ENCODE results near the gene ABR.
"Not testable (repeated sequence)": the region's sequence is repeated elsewhere in the genome, so short reads cannot be mapped to it uniquely, and the experiment has no call there.

ABR gene

GRCh38 chr17:975371-975915, 204.3 kb downstream of the ABR start:
- peak overlapping the region; percentile 4 for H3K4me3 ChIP-seq (ENCODE audit: low read depth, low read length)
- no peak for DNase-seq (ENCODE audit: low read depth)
- in situ Hi-C loops (cut with HindIII; ENCODE audit: low sequenced_read_pairs): loop anchor here (10.0 to 25.0 kb wide), 2 partner anchors 101 to 188 kb away; partner anchors contain the start of genes GLOD4 and MRM3
- TF ChIP-seq CTCF (IDR thresholded peaks at IDR 0.05; ENCODE audit: low read depth, low read length, missing control alignments): no peak

DNA sequence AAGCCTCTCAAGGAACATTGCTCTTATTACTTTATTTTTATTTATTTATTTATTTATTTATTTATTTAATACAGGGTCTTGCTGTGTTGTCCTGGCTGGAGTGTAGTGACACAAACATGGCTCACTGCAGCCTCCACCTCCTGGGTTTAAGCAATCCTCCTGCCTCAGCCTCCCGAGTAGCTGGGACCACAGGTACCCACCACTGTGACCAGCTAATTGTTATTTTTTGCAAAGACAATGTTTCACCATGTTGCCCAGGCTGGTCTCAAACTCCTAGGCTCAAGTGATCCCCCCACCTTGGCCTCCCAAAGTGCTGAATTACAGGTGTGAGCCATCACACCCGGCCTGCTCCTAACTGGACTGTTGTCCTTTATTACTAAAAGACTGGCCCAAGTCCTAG, 205.0 kb downstream of the ABR start:
- in situ Hi-C loops (cut with HindIII; ENCODE audit: low sequenced_read_pairs): loop anchor here (10.0 to 25.0 kb wide), 2 partner anchors 100 to 187 kb away; partner anchors contain the start of genes GLOD4 and MRM3
- not testable (repeated sequence) for DNase-seq (ENCODE audit: low read depth); H3K4me3 ChIP-seq (ENCODE audit: low read depth, low read length)

DNA sequence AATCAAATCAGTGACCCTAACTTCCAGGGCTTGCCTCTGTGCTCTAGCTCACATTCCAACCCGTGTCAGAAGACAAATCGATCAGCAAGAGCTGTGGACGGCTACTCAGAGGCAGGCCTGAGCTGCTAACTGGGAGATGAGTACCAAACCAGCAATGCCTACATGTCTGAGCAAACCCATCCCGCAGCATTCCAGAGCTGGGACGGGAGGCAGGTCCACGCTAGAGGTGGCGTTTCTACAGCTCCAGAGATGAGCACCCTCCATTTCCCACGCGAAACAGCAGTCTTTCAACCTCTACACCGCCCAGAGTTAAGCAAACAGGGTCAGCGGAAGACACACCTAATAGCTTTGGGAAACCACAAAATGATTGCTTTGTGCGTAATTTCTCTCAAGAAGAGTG, 206.7 kb downstream of the ABR start:
- in situ Hi-C loops (cut with HindIII; ENCODE audit: low sequenced_read_pairs): loop anchor here (10.0 kb wide), 1 partner anchor 98 kb away; no protein-coding TSS in a partner anchor
- H3K4me3 ChIP-seq (ENCODE audit: low read depth, low read length): no peak overlapping the region
- TF ChIP-seq CTCF (IDR thresholded peaks at IDR 0.05; ENCODE audit: low read depth, low read length, missing control alignments): no peak
- DNase-seq (ENCODE audit: low read depth): no peak

DNA sequence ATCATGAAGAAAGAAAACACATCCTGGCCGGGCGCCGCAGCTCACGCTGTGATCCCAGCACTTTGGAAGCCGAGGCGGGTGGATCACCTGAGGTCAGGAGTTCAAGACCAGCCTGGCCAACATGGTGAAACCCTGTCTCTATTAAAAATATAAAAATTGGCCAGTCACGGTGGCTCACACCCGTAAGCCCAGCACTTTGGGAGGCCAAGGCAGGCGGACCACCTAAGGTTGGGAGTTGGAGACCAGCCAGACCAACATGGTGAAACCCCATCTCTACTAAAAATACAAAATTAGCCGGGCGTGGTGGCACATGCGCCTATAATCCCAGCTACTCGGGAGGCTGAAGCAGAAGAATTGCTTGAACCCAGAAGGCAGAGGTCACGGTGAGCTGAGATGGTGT, 207.9 kb downstream of the ABR start:
- in situ Hi-C loops (cut with HindIII; ENCODE audit: low sequenced_read_pairs): loop anchor here (10.0 kb wide), 1 partner anchor 97 kb away; no protein-coding TSS in a partner anchor
- not testable (repeated sequence) for H3K4me3 ChIP-seq (ENCODE audit: low read depth, low read length); DNase-seq (ENCODE audit: low read depth)

GRCh38 chr17:970364-970763, 209.4 kb downstream of the ABR start:
- no peak overlapping the region for H3K4me3 ChIP-seq (ENCODE audit: low read depth, low read length)
- no peak for TF ChIP-seq CTCF (IDR thresholded peaks at IDR 0.05; ENCODE audit: low read depth, low read length, missing control alignments)
- DNase-seq (ENCODE audit: low read depth): no peak
- in situ Hi-C loops (cut with HindIII; ENCODE audit: low sequenced_read_pairs): loop anchor here (10.0 kb wide), 1 partner anchor 96 kb away; no protein-coding TSS in a partner anchor

GRCh38 chr17:969811-970355, 209.9 kb downstream of the ABR start:
- DNase-seq (ENCODE audit: low read depth): no peak
- in situ Hi-C loops (cut with HindIII; ENCODE audit: low sequenced_read_pairs): loop anchor here (10.0 kb wide), 1 partner anchor 95 kb away; no protein-coding TSS in a partner anchor
- H3K4me3 ChIP-seq (ENCODE audit: low read depth, low read length): no peak overlapping the region
- no peak for TF ChIP-seq CTCF (IDR thresholded peaks at IDR 0.05; ENCODE audit: low read depth, low read length, missing control alignments)

DNA sequence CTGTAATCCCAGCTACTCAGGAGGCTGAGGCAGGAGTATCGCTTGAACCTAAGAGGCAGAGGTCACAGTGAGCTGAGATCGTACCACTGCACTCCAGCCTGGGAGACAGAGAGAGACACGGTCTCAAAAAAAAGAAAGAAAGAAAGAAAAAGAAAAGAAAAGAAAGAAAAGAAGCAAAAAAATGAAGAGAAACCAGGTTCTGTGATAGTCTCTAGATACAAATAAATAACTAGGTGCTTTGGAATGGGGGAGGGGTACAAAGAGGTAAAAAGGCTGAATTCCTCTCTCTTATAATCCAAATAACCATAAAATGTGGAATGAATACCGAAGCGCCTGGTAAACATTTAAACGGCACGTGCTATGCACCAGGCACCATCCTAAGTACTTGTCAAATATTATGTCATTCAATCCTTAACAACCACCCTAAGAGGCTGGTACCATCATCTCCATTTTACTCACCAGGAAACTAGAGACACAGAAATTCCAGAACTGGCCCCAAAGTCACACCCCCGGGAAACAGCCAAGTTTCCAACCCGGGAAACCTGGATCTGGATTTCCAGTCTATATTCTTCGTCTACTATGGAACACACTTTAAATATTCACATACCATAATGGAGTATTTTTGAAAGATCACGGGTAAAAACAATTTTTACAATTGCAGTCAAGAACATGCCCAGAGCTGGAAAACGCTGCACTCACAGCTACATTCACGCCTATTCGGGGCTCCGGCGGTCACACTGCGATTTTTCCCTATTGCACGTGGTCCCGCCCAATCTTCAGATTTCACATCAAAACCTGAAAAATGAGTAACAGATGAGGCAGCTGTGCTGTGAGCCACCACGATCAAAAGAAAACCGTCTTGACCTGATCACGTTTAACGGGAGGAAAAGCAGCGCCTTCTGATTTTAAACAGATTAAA, 210.7 kb downstream of the ABR start:
- in situ Hi-C loops (cut with HindIII; ENCODE audit: low sequenced_read_pairs): no loop called here
- TF ChIP-seq CTCF (IDR thresholded peaks at IDR 0.05; ENCODE audit: low read depth, low read length, missing control alignments): no peak
- no peak overlapping the region for H3K4me3 ChIP-seq (ENCODE audit: low read depth, low read length)
- no peak for DNase-seq (ENCODE audit: low read depth)
